COR-L47 (cell line): Measurements from ENCODE around the gene CMC1.
A peak's percentile ranks its signal among the peaks of the same experiment; 100 is the strongest.
"Not testable (repeated sequence)": the region's sequence is repeated elsewhere in the genome, so short reads cannot be mapped to it uniquely, and the experiment has no call there.

Experiments used
- DNase-seq: peaks from one replicate; lab custom pipeline; 2025; lab: John Stamatoyannopoulos, UW

CMC1 gene

DNA sequence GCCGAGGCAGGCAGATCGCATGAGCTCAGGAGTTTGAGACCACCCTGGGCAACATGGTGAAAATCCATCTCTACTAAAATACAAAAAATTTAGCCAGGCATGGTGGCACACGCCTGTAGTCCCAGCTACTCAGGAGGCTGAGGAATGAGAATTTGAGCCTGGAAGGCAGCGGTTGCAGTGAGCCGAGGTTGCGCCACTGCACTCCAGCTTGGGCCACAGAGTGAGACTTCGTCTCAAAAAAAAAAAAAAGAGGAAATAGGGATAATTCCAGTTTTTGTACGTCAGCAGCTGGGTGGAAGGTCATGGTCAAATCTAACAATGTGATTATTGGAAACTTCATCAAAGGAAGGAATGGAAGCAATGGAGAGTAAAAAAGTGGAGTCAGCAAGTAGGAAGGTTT lies 3.1 kb downstream of the CMC1 start:
- DNase-seq = no peak

DNA sequence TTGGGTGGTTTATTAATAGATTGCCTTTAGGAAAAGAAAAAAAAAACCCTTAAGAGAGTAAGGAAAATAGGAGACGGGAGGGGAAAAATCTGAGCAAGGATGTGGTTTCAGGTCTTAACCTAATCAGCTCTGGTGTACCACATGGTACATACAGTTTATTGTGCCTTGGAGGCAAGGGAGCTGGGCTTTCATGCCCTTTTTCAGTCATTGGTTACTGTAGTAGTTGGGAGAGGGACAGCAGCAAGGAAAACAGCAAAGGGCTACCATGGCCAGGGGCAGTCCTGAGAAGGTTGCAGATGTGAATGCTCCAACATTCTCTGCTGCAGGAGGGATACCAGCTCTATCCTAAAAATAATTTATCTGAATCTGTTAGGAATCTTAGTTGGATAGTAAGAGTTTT lies 5.9 kb downstream of the CMC1 start:
- DNase-seq = no peak

DNA sequence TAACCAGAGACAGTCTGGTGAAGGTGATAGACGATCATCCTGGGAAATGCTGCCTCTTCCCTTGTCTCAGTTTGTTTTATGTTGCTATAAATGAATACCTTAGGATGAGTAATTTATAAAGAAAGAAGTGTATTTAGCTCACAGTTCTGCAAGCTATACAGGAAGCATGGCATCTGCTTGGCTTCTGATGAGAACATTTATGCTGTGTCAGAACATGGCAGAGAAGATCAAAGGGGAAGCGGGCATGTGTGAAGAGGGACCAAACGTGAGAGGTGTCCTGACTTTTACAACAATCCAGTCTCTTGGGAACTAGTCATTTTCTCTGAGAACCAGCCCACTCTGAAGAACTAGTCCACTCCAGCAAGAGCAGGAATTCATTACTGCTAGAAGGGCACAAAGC lies 9.6 kb downstream of the CMC1 start:
- no peak for DNase-seq

DNA sequence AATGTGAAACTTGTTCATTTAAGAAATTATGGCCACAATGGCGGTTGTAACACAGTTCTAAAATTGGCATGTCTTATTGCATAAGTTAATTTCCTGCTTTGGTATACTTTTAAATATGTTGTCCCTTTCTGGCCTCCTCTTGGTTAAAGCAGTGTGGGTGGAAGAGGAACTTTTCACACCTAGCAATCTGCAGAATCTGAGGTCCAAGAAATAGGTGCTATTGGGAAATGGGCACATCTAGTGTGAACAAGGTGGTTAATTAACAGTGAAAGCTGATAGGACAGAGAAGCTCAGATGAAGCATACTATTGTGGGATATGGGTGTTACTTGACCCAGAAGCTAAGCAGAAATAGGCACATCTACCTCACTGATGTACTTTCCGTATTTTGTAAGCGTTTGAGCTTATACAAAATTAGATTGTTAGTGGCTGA lies 10.6 kb downstream of the CMC1 start:
- no peak for DNase-seq

DNA sequence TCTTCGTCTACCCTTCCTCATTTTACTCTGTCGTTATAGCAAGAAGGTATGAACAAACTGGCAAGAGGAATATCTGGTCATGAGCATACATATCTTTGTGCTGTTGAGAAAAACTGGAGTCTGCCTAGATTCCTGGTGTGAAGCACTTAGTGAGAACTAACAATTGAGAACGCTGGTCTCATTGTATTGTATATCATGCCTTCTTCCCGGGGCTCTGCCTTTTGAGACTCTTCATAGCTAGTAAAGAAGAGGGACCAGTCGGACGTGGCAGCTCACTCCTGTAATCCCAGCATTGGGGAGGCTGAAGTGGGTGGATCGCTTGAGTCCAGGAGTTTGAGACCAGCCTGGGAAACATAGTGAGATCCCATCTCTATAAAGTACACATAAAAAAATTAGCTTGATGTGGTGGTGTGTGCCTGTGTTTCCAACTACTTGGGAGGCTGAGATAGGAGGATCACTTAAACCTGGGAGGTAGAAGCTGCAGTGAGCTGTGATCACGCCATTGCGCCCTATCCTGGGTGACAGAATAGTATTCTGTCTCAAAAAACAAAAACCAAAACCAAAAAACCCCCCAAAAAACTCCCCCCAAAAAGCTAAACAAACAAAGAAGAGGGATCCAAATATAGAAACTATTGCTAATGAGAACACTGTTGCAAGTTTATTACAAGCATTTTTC lies 11.8 kb downstream of the CMC1 start:
- no peak for DNase-seq

DNA sequence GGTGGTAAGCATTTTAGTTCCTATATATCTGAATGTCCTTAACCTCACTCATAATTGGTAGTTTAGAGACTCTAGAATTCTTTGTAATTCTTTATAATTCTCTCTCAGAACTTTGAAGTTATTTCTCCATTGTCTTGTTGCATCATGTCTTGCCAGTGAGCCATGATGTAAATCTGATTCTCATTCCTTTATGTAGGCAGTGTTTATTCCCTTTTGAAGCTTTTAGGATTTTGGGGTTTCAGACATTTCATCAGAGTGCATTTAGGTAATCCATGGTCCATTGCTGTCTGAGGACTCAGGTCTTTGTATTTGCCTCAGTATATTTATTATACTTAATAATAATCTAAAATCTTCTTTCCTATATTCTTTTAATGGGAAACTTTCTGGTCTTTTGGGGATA lies 20.6 kb downstream of the CMC1 start:
- DNase-seq = no peak

DNA sequence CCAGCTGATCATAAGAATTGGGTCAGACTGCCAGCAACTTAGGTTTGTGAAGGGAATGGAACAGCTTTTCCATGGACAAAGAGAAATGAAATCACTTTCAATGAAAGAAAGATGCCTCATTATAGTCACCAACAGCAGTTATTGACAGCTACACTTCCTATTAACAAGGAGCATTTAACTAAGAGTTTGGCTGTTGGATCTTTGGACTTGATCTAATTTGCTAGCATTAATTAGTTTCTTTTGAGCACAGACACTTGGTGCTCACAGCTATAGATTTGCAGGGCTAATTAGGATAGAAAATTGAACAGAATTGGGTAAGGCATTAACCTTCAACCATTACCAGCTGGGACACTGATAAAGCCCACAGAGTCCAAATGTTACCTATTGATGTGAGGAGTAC lies 24.2 kb downstream of the CMC1 start:
- no peak for DNase-seq

DNA sequence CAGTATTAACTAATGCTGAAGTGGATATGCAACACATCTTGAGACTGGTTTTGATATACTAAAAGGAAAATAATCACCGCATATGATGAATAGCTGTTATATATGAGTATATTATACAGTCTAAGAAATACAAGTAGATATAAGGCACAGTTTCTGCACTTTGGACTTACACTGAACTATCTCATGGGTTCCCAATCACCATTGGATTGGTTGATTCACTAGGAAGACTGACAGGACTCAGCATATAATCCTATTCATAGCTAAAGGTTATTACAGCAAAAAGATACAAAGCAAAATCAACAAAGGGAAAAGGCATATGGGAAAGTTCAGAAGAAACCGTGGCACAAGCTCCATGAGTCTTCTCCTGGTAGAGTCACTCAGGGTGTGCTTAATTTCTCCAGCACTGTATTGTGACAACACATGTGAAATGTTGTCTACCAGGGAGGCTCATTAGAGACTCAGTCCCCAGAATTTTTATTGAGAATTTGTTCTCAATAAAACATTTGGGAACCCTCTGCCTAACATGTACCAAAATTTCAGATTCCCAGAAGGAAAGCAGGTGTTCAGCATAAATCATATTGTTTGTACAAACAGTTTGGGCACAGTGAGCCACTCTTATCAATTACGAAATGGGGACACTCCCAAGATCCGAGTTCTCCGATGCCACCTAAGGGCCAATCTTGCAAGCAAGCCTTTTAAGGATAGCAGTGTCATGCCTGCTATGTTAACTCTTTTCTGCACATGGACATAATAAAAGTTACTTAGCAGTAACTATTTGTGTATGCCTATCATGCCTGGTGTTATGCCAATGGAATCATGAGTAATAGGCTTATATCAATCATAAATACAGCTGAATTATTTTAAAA lies 26.8 kb downstream of the CMC1 start:
- no peak for DNase-seq

DNA sequence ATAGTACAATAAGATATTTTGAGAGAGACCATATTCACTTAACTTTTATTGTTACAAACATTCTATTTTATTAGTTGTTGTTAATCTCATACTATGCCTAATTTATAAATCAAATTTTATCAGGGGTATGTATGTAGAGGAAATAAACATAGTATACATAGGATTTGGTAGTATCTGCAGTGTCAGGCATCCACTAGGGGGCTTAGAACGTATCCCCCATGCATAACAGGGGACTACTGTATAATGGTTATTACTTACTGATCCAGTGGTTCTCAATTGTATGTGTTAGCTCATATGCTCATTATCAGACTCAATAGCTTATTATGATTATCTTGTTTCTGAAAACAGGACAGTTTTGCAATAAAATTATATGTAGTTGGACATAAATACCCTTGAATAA lies 27.6 kb downstream of the CMC1 start:
- DNase-seq = no peak

DNA sequence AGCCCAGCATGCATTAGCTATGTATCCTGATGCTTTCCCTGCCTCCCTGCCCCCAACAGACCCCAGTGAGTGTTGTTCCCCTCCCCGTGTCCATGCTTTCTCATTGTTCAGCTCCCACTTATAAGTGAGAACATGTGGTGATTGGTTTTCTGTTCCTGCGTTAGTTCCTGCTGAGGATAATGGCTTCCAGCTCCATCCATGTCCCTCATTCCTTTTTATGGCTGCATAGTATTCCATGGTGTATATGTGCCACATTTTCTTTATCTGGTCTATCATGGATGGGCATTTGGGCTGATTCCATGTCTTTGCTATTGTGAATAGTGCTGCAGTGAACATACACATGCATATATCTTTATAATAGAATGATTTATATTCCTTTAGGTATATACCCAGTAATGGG lies 28.5 kb downstream of the CMC1 start:
- DNase-seq = not testable (repeated sequence)

DNA sequence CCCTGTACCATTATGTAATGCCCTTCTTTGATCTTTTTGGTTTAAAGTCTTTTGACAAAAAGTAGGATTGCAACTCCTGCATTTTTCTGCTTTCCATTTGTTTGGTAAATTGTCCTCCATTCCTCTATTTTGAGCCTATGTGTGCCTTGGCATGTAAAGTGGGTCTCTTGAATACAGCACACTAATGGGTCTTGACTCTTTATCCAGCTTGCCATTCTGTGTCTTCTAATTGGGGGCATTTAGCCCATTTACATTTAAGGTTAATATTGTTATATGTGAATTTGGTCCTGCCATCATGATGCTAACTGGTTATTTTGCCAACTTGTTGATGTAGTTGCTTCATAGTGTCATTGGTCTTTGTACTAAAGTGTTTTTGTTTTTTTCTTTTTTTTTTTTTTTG lies 32.4 kb downstream of the CMC1 start:
- no peak for DNase-seq

DNA sequence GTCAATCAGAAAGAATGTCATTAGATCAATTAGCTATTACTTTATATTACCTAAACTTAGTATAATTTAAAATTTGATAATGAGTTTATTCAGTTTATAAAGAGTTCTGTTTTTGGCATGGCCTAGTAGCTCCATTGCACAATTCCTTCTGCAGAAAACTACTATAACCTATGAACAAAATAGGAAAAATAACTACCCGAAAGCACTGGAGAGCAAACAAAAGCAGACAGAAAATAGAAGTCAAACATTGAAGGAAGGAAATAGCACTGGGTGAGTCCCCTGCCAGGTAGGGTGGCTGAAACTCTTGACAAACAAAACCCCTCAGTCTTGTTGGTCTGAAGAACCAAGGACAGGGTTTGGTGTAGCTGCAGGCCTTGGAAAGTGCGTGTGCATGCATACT lies 37.5 kb downstream of the CMC1 start:
- DNase-seq = no peak

DNA sequence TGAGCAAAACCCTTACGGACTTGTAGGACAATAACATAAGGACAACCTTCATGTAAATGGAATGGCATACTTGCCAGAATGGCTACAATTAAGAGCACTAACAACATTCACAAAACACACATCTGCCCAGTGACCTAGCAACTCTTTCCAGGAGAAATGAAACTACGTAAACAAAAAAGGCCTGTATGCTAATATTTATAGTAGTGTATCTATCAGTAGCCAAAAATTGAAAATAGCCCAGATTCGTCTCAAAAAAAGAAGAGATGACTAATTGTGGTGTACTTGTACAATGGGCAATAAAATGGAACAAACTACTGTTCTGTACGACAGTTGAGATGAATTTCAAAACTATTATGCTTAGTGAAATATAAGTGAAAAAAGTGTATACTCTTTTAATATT lies 38.4 kb downstream of the CMC1 start:
- no peak for DNase-seq

DNA sequence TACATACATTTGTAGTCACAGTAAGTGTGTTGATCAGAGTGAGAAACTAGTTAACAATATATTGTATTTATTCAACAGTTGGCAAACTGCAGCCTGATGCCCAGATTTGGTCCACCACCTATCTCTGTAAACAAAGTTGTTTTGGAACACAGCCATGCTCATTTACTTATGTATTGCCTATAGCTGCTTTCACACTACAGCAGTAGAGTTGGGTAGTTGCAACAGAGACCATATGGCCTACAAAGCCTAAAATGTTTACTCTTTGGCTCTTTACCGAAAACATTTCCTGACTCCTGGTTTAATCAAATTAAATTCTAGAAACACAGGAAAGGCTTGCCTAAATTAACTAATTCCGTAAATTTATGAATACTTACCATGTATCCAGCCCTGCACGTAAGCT lies 39.4 kb downstream of the CMC1 start:
- DNase-seq = no peak

DNA sequence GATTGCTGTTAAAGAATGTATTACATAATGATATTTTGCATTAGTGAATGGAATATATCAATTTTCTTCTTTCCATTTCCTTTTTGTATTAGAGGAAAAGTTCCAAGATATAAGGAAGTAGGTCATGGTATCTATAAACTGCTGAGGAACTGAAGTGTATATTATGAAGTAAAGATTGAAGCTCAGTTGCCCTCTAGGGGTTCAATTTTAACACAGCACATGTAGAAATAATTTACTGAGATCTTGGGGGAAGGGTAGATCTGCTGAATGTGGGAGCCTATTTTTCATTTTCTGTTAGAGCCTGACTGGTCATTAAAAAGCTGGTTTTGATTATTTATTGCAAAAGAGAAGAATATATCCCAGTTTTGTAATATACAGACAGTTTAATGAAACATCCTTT lies 45.2 kb downstream of the CMC1 start:
- DNase-seq = peak; percentile 2

DNA sequence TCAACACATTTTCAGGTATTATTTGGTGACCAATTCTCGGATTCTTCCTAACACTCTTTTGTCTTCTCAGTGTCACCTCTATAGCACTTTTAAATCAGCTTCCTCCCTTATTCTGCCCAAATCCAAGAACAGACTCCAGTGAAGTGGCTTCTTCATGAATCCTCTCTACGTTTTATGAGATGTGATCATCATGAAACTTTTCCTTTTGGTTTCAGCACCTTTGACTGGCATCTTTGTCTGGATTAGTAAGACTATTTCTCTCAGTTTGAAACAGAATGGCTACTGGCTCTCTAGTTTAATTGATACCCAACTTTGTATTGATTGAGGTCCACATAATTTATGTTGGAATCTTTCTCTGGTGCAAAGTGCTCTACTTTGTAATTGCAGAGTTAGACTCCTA lies 45.6 kb downstream of the CMC1 start:
- DNase-seq = no peak

DNA sequence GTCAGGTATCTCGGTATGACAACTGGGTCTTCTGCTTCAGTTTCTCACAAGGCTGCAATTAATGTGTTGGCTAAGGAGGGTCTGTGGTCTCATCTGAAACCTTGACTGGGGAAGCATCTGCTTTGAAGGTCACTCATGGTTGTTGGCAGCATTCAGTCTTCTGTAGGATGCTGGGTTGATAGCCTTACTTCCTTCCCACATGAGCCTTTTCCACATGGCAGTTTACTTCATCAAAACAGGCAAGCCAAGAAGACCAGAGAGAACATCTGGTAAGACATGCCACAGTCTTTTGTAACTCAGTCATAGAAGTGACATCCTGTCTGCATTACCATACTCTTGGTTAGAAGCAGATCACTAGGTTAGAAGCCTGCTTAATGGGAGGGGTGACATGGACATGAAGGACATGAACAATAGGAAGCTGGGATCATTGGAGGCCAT lies 49.5 kb downstream of the CMC1 start:
- no peak for DNase-seq

DNA sequence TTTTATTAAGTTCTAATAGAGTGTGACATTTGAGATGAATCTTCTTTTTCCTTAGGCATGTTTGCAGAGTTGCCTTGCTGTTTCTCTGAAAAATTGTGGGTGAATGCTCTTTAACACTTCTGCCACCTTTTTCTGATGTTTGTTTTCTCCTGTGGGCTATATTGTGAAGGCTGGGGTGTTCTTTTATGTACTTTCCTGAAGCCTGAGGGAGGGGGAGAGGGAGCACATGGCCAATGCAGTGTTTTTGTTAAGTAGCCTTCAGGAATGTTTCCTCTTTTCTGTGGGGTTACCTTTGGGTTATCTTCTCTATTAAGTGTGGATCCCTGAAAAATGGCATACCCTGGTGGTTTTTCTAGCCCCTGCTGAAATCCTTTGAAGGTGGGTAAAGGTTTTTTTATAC lies 50.2 kb downstream of the CMC1 start:
- no peak for DNase-seq

DNA sequence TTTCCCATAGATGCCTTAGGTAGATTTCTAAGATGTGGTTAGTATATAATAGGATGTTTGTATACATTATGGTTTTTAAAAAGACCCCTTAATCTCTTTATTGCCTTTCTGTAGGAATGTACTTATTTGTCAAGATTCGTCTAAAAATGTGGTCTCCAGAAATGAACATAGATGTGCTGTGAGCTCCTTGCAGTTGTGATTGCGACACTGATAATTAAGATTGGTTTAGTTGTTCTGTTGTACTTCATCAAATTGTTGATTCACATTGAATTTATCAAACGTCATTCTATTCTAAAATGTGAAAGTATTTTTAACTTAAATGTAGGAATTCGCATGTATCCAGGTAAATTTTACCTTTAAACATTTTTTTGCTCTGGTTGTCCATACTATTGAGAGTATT lies 51.2 kb downstream of the CMC1 start:
- DNase-seq = no peak

DNA sequence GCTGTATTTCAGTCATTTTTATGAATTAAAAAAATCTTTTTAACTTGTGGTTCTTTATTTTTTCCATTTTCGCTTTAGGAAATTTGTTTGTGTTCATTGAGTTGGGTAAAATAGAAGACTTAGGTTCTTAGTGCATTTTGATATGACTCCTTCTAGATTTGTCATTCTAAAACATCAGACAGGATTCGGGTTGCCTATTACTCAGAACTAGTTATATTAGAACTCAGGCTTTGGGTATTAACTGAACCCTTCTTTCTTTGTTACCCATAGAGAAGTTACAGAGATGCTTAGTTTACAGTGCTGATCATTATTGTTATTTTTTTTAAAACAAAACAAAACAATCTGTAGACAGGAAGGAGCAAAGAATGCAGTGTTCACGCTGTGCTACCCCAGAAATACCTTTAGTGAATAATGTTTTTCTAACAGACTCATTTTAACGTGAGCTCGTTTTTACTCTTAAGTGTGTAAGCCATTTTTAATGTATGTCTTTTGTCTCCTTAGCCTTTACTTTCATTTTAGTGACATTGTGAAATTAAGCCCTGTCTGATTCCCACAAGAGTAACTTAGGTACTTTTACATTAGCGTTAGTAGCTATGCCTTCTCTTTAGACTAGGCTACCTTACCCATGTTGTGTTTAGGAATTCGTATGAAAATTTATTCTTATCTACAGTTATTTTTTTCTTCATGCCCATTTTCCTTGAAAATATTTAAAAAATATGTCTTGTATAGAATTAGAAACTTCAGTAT lies 53.4 kb downstream of the CMC1 start:
- no peak for DNase-seq

DNA sequence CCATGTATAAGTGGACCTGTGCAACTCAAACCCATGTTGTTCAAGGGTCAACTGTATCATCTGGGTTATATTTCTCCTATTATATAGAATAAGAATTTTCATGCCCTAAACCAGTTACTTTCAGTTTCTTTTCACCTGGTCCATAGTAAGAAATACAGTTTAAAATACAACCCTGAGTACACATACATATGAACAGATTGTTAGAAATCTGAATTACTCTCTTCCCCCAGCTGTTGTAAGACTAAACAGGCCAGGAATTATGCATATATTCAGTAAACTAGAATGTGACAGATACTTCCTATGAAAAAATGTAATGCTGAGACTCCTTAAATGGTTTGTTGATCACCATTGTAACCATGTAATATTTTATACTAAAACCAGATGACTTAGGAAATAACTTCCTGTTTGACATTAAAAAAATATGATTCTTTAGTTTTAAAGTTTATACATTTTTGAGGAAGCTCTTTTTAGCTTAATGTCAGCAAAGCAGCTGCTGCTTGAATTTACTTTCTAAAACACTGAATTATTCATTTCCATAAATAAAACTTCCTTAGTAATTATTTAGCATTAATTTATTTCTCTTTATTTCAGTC lies 54.6 kb downstream of the CMC1 start:
- no peak for DNase-seq

DNA sequence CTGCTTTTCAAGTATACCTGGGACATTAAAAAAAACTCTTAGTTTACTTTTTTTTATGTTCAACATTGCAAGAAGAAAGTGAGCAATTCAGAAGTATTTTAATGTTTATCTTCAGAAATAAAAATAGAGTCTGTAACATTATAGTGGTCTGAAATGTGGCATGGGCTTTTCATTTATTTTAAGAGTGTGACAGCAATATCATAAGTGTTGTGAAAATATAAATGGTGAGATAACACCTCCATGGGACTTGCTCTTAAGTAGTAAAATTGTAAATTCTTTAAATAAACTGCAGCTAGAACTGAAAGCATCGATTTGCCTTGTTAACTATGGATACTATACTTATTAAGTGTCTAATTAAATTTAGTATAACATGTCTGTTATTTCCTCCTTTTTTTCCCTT lies 58.3 kb downstream of the CMC1 start:
- no peak for DNase-seq
